NCI-H345 (cell line): Measurements from ENCODE around the gene MAST3.

Experiments used
- DNase-seq: peaks from one replicate; lab custom pipeline; 2025; lab: John Stamatoyannopoulos, UW

MAST3 gene

DNA sequence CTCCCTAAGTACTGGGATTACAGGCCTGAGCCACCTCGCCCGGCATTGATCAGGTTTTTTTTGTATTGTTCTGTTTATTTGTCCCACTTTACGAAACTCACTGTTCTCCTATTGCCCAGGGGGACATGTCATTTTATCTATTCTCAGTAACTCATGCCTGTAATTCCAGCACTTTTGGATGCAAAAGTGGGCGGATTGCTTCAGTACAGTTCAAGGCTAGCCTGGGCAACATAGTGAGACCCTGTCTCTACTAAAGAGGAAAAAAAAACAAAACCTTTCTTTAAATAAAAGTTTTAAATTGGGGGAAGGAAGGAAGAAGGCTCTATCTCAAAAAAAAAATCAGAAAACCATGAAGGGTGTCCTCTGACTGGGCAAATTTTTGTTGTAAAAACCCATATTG lies 92.7 kb downstream of the MAST3 start:
- DNase-seq, result no peak

GRCh38 chr19:18191640-18192062 lies 94.1 kb downstream of the MAST3 start:
- no peak for DNase-seq

- DNase-seq, result peak; percentile 99
These were observed 95.3 kb downstream of the MAST3 start, which contains the start of gene MPV17L2 for GRCh38 chr19:18192673-18193387. Gene MPV17L2, plus strand, starts transcription at chr19:18193218. Its CDS starts 64 bp downstream, at chr19:18193282.

DNA sequence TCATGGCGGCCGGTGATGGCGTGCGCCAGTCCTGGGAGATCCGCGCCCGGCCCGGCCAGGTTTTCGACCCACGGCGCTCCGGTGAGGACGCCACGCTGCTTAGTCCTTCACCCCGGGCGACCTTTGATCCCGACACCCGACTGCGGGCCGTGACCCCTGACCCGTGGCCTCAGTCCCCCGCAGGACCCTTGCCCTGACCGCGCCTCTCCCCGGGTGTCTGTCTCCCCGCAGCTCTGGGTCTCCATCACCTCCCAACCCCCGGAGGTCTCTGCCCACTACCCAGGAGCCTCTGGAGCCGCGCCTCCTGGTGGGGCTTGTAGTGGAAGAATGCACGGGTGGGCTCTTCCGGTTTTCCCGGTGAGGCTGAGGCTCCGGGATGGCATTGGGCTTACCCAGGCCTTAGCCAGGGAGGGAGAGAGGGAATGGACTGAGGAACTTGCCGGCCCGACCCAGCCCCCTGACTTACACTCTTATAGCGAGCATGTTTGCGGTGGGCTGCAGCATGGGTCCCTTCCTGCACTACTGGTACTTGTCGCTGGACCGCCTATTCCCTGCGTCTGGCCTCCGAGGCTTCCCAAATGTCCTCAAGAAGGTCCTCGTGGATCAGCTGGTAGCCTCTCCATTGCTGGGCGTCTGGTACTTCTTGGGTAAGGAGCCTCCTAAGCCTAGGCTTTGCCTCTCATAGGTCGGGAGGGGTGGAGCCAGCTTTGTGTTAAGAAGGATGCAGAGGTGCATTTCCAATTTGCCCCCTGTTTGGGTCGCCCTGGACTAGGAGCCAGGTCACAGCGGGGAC lies 96.0 kb downstream of the MAST3 start:
- DNase-seq, result no peak

DNA sequence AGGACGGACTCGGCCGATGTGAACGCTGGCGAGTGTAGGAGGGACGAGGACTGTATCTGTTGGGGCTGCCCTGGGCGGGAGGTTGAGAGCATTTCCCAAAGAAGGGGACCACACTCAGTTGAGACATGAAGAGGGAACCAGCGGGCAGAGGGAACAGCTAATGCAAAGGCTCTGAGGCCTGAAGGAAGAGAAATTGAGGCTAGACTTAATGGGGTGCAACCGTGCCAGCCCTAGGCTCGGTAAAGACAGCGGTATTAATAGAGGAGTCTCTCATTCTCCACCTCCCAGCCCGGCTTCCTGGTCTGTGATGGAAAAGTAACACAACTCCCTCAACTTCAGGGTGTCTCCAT lies 96.6 kb downstream of the MAST3 start:
- no peak for DNase-seq

GRCh38 chr19:18194554-18195238 lies 97.1 kb downstream of the MAST3 start:
- no peak for DNase-seq

GRCh38 chr19:18196511-18196845 lies 98.9 kb downstream of the MAST3 start:
- no peak for DNase-seq

DNA sequence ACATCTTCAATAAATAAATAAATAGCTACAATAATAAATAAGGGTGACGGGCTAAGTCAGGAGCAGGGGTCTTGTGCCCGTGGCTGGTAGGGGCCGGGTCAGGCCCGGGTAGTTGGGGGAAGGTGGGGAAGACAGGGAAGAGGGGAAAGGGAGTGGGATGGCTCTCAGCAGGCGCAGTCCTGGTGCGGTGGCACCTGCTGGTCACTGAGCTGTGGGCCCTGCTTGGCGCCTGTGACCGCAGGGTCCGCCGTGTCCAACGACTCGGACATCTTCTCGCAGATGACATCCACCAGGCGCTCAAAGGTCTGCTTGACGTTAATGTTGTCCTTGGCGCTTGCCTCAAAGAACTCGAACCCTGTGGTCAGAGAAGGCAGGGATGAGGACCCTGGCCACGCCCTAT lies 99.7 kb downstream of the MAST3 start:
- DNase-seq, result no peak

- no peak for DNase-seq
These were observed 100.4 kb downstream of the MAST3 start for GRCh38 chr19:18197941-18198340.

DNA sequence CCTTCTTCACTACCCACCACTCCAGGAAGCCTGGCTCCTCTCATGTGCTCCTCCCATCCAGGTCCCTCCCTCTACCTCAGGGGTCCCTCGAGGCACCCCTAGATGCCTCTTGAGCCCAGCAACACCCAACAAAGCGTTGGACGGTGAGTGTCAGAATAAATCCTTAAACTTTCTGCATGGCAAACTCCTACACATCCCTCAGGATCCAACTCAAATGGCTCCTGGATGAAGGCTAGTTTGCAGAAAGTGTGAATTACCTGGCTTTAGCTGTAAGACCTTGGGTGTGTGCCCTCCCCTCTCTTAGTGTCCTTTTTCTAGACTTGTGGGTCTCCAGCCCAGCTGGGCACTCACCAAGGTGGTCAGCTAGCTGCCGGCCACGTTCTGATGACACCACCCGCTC lies 100.8 kb downstream of the MAST3 start:
- DNase-seq, result no peak
